DND-41 (cell line): Measurements from ENCODE around the gene DCC.

ENCODE experiments used
- ATAC-seq: fragments of 200-7000 bp; cut with Tn5 transposase; 3 replicates; pipeline ENCODE4 v1.9.1; 2021; ENCODE audit warnings: low read depth; ENCODE audit not compliant: insufficient read depth
- DNase-seq: peaks from one replicate; pipeline ENCODE4 v3.0.0-alpha.2; 2020
- H2AFZ ChIP-seq: 2 replicates; pipeline ENCODE4 v1.6.0; 2012; ENCODE audit warnings: low read depth, low read length
- H3K27ac ChIP-seq: 2 replicates; pipeline ENCODE4 v1.5.1; 2012; ENCODE audit warnings: low read length, inconsistent platforms
- H3K27me3 ChIP-seq: fragments of 200-600 bp; sonication (generic); 2 replicates; pipeline ENCODE4 v1.6.0; 2012; ENCODE audit warnings: low read length, mild to moderate bottlenecking, inconsistent platforms; ENCODE audit not compliant: insufficient read depth, poor library complexity
- H3K36me3 ChIP-seq: 2 replicates; pipeline ENCODE4 v1.5.1; 2012; ENCODE audit warnings: low read length, inconsistent platforms; ENCODE audit not compliant: insufficient read depth
- H3K4me1 ChIP-seq: 2 replicates; pipeline ENCODE4 v1.5.1; 2012; ENCODE audit warnings: mild to moderate bottlenecking, low read length; ENCODE audit not compliant: insufficient read depth
- H3K4me2 ChIP-seq: 2 replicates; pipeline ENCODE4 v1.6.0; 2012; ENCODE audit warnings: mild to moderate bottlenecking, moderate library complexity, low read length, inconsistent platforms; ENCODE audit not compliant: insufficient read depth
- H3K4me3 ChIP-seq, 2 experiments: fragments of 200-600 bp in 1 of 2; shearing (Covaris generic) in 1 of 2; 2 replicates each; pipeline ENCODE4 v1.5.1; 2012 to 2016; ENCODE audit warnings: inconsistent platforms in 2 of 2, low read length in 2 of 2, mild to moderate bottlenecking in 2 of 2, low read depth in 1 of 2, moderate library complexity in 1 of 2
- H3K79me2 ChIP-seq: 2 replicates; pipeline ENCODE4 v1.6.0; 2012; ENCODE audit warnings: low read length, inconsistent platforms; ENCODE audit not compliant: insufficient read depth
- H3K9ac ChIP-seq: 2 replicates; pipeline ENCODE4 v1.6.0; 2012; ENCODE audit warnings: low read depth, mild to moderate bottlenecking, inconsistent platforms, low read length, moderate library complexity
- H3K9me3 ChIP-seq: 2 replicates; pipeline ENCODE4 v1.5.1; 2012; ENCODE audit warnings: low read length, moderate library complexity, mild to moderate bottlenecking, inconsistent platforms; ENCODE audit not compliant: insufficient read depth, severe bottlenecking
- H4K20me1 ChIP-seq: 2 replicates; pipeline ENCODE4 v1.6.0; 2012; ENCODE audit warnings: low read length; ENCODE audit not compliant: insufficient read depth
- EZH2 ChIP-seq: IDR thresholded peaks from 3 replicates; pipeline ENCODE4 v1.6.1; 2012; ENCODE audit warnings: borderline replicate concordance, low read depth, mild to moderate bottlenecking, moderate library complexity, low read length, inconsistent platforms; ENCODE audit not compliant: severe bottlenecking
- TF ChIP-seq, protein P1 (sequence below): IDR thresholded peaks from 2 replicates; pipeline ENCODE4 v1.5.1; 2012; ENCODE audit warnings: borderline replicate concordance, low read length, moderate library complexity, mild to moderate bottlenecking; ENCODE audit not compliant: poor library complexity, severe bottlenecking; ENCODE audit errors: extremely low read depth

Gene DCC

DNA sequence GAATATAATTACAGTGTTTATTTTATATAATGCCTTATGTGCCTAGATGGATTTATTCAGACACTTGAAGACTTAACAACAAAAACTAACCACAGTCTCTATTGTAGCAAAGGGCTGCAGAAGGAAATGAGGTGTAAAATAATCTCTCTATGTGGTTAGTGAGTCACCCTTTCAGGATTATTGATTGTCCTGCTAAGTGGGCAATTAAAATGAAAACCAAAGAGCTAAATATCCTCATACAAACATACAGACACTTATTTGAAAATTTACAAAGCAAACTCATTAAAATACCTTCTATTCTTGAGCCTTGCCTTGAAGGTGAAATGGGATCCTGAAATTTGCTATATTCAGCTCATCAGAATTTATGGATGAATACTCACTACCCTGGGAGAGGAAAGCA lies 27.7 kb upstream of the DCC start:
- Histone ChIP-seq H3K4me2 (no peak overlapping the region), H3K4me3 (no peak overlapping the region)
- no peak for DNase-seq

DNA sequence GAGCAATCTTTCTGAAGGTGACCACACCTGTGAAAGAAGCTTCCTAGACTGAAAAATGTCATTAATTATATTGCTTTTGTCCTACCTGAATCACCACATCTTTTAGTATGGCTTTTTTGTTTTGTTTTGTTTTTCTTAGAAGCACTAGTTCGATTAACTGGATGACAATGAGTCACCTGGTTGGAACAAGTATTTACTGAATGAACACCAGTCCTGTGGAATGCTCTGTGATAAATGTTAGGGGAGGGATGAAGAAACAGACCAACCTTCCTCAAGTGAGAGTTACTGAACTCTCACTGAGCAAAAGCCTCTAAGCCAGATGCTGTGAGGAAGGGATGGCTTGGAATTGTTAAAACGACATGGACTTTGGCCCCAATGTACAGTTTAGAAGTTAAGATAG lies 26.8 kb upstream of the DCC start:
- Histone ChIP-seq H3K27me3 (no peaks in the 10 kb centered on the region), H3K79me2 (no peaks in the 10 kb centered on the region), H4K20me1 (no peaks in the 10 kb centered on the region), H2AFZ (no peak overlapping the region), H3K4me3 (no peak overlapping the region), H3K27ac (no peak overlapping the region), H3K36me3 (no peaks in the 10 kb centered on the region), H3K4me2 (no peak overlapping the region), H3K9me3 (no peaks in the 10 kb centered on the region), H3K9ac (no peak overlapping the region), H3K4me1 (no peaks in the 10 kb centered on the region)
- TF ChIP-seq EZH2: no peak
- TF ChIP-seq, protein P1, sequence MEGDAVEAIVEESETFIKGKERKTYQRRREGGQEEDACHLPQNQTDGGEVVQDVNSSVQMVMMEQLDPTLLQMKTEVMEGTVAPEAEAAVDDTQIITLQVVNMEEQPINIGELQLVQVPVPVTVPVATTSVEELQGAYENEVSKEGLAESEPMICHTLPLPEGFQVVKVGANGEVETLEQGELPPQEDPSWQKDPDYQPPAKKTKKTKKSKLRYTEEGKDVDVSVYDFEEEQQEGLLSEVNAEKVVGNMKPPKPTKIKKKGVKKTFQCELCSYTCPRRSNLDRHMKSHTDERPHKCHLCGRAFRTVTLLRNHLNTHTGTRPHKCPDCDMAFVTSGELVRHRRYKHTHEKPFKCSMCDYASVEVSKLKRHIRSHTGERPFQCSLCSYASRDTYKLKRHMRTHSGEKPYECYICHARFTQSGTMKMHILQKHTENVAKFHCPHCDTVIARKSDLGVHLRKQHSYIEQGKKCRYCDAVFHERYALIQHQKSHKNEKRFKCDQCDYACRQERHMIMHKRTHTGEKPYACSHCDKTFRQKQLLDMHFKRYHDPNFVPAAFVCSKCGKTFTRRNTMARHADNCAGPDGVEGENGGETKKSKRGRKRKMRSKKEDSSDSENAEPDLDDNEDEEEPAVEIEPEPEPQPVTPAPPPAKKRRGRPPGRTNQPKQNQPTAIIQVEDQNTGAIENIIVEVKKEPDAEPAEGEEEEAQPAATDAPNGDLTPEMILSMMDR: no peak
- ATAC-seq: no peak
- DNase-seq: no peak

More for the DNA sequence above, 27.7 kb upstream of the DCC start:
- no peaks in the 10 kb centered on the region for H3K79me2 ChIP-seq
- H3K9me3 ChIP-seq: no peaks in the 10 kb centered on the region
- no peak for TF ChIP-seq EZH2
- TF ChIP-seq, protein P1: no peak
- H3K4me1 ChIP-seq: no peaks in the 10 kb centered on the region
- no peak overlapping the region for H2AFZ ChIP-seq
- H3K9ac ChIP-seq: no peak overlapping the region
- no peak overlapping the region for H3K27ac ChIP-seq
- H4K20me1 ChIP-seq: no peaks in the 10 kb centered on the region
- ATAC-seq: no peak
- H3K27me3 ChIP-seq: no peaks in the 10 kb centered on the region
- H3K36me3 ChIP-seq: no peaks in the 10 kb centered on the region

DNA sequence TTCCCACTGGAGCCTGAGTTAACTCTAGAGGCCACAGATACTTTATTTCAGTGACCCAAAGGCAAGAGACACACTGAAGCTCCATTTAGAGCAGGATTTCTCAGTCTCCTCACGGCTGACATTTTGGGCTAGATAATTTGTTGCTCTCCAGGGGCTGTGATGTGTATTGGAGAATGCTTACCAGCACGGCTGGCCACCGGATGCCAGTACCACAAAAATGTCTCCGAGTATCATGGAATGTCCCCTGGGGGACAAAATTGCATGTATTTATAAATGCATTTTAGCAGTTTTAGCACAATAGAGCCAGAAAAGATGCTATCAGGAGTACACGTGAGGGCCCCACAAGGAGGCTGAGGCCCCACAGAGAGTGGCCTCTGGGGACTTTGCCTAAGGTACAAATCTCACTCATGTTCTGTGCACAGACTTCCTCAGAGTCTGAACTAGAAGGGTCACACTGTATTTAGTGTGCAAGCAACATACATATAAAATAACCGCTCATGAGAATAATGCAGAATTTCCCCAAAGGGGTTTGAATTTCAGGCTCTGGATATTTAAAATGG lies 20.5 kb upstream of the DCC start:
- TF ChIP-seq, protein P1: no peak
- no peak for TF ChIP-seq EZH2
- no peak overlapping the region for H3K27ac ChIP-seq
- no peak overlapping the region for H2AFZ ChIP-seq
- DNase-seq (no peak), ATAC-seq (no peak)
- H3K4me1 ChIP-seq: no peaks in the 10 kb centered on the region
- H3K9ac ChIP-seq: no peak overlapping the region
- no peaks in the 10 kb centered on the region for H3K9me3 ChIP-seq
- H3K4me2 ChIP-seq: no peak overlapping the region
- no peaks in the 10 kb centered on the region for H3K79me2 ChIP-seq
- H3K36me3 ChIP-seq: no peaks in the 10 kb centered on the region
- no peaks in the 10 kb centered on the region for H4K20me1 ChIP-seq
- no peak overlapping the region for H3K4me3 ChIP-seq
- H3K27me3 ChIP-seq: no peaks in the 10 kb centered on the region

DNA sequence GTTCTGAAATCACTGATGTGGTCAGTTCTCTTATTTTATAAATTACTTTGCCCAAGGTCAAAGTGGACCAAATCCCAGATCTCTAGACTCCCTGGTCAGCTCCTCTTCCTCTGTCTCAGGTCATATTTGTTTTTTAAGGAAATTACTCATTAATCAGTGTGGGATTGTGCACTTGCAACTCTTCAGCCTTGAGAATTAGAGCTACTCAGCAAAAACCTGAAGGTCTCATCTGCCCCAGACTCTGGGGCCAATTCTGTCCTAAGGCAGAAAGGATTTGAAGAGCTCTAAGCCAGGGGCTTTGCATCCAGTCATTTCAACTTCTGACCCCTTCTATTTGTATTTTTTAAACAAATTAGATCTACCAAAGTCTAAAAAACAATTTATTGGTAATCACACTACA lies 17.7 kb upstream of the DCC start:
- Histone ChIP-seq H3K9me3 (no peaks in the 10 kb centered on the region), H3K9ac (no peak overlapping the region), H3K4me3 (no peak overlapping the region), H3K4me2 (no peak overlapping the region), H3K27me3 (no peaks in the 10 kb centered on the region), H3K36me3 (no peaks in the 10 kb centered on the region), H2AFZ (no peak overlapping the region), H3K27ac (no peak overlapping the region), H4K20me1 (no peaks in the 10 kb centered on the region), H3K4me1 (no peaks in the 10 kb centered on the region), H3K79me2 (no peaks in the 10 kb centered on the region)
- DNase-seq (no peak), ATAC-seq (no peak)
- no peak for TF ChIP-seq EZH2
- TF ChIP-seq, protein P1: no peak
